ENCODE results near the gene EMX1. TPM values are rescaled to one million over a fixed set of nuclear protein-coding genes. Genes with fewer than 3 reads are reported as not detected.

The EMX1 gene
- total RNA-seq, 1 donor from 2014 or later, result 0.43 TPM

- Histone ChIP-seq H4K20me1 (ENCODE audit: low read depth) (peaks cover 44% of the 10 kb centered on the region), H3K27ac (no peak overlapping the region), H3K27me3 (peaks cover 100% of the 10 kb centered on the region), H3K4me2 (peak overlapping the region; percentile 91), H3K9me3 (ENCODE audit: low read depth) (no peaks in the 10 kb centered on the region), H3F3A (ENCODE audit: low read depth) (peaks cover 43% of the 10 kb centered on the region), H3K79me2 (ENCODE audit: low read depth) (no peaks in the 10 kb centered on the region), H3K4me3 (peak overlapping the region; percentile 44), H3K9ac (no peak overlapping the region), H3K36me3 (no peaks in the 10 kb centered on the region), H2AFZ (replicated peaks) (no peak overlapping the region), H3K4me1 (peaks cover 46% of the 10 kb centered on the region)
- Mint-ChIP-seq H3K36me3 (no peaks in the 10 kb centered on the region), H3K27me3 (ENCODE audit: insufficient read depth, low read depth) (peaks cover 67% of the 10 kb centered on the region), H3K27ac (no peak overlapping the region), H3K4me3 (peak overlapping the region; percentile 75), H3K4me1 (peaks cover 21% of the 10 kb centered on the region), H3K9me3 (no peaks in the 10 kb centered on the region)
- TF ChIP-seq EZH2 (IDR thresholded peaks at IDR 0.05), result no peak
- TF ChIP-seq, protein P1, sequence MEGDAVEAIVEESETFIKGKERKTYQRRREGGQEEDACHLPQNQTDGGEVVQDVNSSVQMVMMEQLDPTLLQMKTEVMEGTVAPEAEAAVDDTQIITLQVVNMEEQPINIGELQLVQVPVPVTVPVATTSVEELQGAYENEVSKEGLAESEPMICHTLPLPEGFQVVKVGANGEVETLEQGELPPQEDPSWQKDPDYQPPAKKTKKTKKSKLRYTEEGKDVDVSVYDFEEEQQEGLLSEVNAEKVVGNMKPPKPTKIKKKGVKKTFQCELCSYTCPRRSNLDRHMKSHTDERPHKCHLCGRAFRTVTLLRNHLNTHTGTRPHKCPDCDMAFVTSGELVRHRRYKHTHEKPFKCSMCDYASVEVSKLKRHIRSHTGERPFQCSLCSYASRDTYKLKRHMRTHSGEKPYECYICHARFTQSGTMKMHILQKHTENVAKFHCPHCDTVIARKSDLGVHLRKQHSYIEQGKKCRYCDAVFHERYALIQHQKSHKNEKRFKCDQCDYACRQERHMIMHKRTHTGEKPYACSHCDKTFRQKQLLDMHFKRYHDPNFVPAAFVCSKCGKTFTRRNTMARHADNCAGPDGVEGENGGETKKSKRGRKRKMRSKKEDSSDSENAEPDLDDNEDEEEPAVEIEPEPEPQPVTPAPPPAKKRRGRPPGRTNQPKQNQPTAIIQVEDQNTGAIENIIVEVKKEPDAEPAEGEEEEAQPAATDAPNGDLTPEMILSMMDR (IDR thresholded peaks at IDR 0.05), result no peak
- DNase-seq (ENCODE audit: low spot score), result peak; percentile 61
These were observed 2.6 kb upstream of the EMX1 start for GRCh38 chr2:72914589-72915319.

DNA sequence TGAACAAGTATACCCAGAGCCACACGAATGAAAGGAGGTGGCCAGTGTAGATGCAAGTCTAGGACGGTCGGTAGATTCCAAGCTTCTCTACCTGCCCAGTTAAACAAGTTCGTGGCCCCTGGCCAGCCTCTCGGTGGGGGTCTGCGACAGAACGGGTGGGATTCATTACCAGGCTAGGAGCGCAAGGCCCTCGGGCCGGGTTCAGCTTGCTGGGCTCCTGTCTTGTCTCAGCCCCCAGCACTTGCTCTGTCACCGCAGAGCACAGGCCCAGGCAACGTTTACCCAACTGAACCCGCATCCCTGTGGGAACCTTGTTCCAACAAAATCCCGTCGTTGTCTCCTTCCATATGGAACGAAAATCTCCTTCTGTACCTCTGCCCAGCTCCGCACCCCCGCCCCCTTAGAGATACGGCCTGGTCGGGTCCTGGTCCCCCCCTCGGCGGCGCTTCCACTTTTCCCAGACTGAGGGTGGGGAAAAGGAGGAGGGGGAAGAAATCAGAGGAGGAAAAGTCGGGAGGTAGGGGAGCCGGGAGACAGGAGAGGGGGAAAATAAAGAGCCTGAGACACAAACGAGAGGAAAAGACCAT is 1.9 kb upstream of the EMX1 start:
- H3K27me3 ChIP-seq, result peaks cover 100% of the 10 kb centered on the region
- peak overlapping the region; percentile 75 for H3K4me3 Mint-ChIP-seq
- no peaks in the 10 kb centered on the region for H3K36me3 Mint-ChIP-seq
- H3K9ac ChIP-seq, result no peak overlapping the region
- no peaks in the 10 kb centered on the region for H3K9me3 ChIP-seq (ENCODE audit: low read depth)
- H3K27ac ChIP-seq, result no peak overlapping the region
- H3K27ac Mint-ChIP-seq, result no peak overlapping the region
- no peaks in the 10 kb centered on the region for H3K9me3 Mint-ChIP-seq
- peak overlapping the region; percentile 44 for H3K4me3 ChIP-seq
- no peak overlapping the region for H2AFZ ChIP-seq (replicated peaks)
- H3K27me3 Mint-ChIP-seq (ENCODE audit: insufficient read depth, low read depth), result peaks cover 67% of the 10 kb centered on the region
- peak; percentile 45 for DNase-seq (ENCODE audit: low spot score)
- TF ChIP-seq, protein P1 (IDR thresholded peaks at IDR 0.05), result no peak
- TF ChIP-seq EZH2phosphoT487 (IDR thresholded peaks at IDR 0.05) (peak; percentile 58), EZH2 (IDR thresholded peaks at IDR 0.05) (peak; percentile 67)
- H3K4me2 ChIP-seq, result peak overlapping the region; percentile 91
- H3F3A ChIP-seq (ENCODE audit: low read depth), result peaks cover 50% of the 10 kb centered on the region
- no peaks in the 10 kb centered on the region for H3K36me3 ChIP-seq
- H3K4me1 ChIP-seq, result peaks cover 51% of the 10 kb centered on the region
- no peaks in the 10 kb centered on the region for H3K79me2 ChIP-seq (ENCODE audit: low read depth)
- peaks cover 50% of the 10 kb centered on the region for H4K20me1 ChIP-seq (ENCODE audit: low read depth)
- H3K4me1 Mint-ChIP-seq, result peaks cover 21% of the 10 kb centered on the region

DNA sequence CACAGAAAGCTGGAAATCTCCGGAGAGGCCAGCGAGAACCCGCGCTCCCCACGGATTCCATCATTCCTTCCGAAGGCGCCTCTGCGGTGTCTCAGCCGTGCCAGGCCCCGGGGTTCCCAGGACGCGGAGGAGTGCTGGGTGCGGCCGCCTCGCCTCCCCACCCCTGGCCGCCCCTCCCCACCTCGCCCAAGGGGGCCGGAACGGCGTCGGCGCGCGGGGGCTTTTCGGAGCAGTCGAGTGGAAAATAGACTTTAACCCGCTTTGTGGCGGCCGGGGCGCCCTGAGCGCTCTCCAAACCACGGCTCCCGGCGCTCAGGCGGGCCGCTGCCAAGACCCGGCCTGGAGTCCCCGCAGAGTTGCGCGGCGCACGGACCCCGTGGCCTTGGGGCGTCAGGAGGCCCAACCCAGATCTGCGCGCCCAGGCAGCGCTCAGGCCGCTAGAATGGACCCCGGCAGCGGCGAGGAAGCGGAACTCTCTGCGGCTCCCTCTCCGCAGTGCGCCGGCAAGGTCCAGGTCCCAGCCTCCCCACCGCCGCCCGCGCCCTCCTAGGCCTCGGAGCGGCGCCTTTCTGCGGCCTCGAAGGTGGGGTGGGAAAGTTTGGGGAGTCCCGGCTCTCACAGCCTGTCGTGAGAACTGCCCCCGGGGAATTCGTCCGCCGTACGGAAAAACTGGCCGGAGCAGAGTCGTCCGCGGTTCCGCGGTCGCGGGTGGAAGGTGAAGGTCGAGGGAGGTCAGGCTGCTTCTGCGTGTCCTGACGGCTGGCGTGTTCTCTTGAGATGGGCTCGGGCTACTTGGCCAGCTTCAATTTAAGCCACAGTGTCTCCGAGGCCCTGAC is 1.2 kb upstream of the EMX1 start:
- peak overlapping the region; percentile 44 for H3K4me3 ChIP-seq
- H3K27me3 ChIP-seq, result peaks cover 100% of the 10 kb centered on the region
- H3K4me1 ChIP-seq, result peaks cover 51% of the 10 kb centered on the region
- no peaks in the 10 kb centered on the region for H3K36me3 Mint-ChIP-seq
- peak; percentile 94 for DNase-seq (ENCODE audit: low spot score)
- H3K4me2 ChIP-seq, result peak overlapping the region; percentile 91
- no peaks in the 10 kb centered on the region for H3K9me3 Mint-ChIP-seq
- no peaks in the 10 kb centered on the region for H3K79me2 ChIP-seq (ENCODE audit: low read depth)
- H3K27ac ChIP-seq, result no peak overlapping the region
- H3K27me3 Mint-ChIP-seq (ENCODE audit: insufficient read depth, low read depth), result peaks cover 74% of the 10 kb centered on the region
- peak overlapping the region; percentile 80 for H3K4me3 Mint-ChIP-seq
- no peaks in the 10 kb centered on the region for H3K9me3 ChIP-seq (ENCODE audit: low read depth)
- H2AFZ ChIP-seq (replicated peaks), result peak overlapping the region; percentile 92
- H3K9ac ChIP-seq, result no peak overlapping the region
- H3K27ac Mint-ChIP-seq, result no peak overlapping the region
- peaks cover 58% of the 10 kb centered on the region for H4K20me1 ChIP-seq (ENCODE audit: low read depth)
- H3K4me1 Mint-ChIP-seq, result peaks cover 21% of the 10 kb centered on the region
- TF ChIP-seq EZH2 (IDR thresholded peaks at IDR 0.05), result peak; percentile 52
- TF ChIP-seq, protein P1 (IDR thresholded peaks at IDR 0.05), result no peak
- no peak for TF ChIP-seq EZH2phosphoT487 (IDR thresholded peaks at IDR 0.05)
- no peaks in the 10 kb centered on the region for H3K36me3 ChIP-seq
- H3F3A ChIP-seq (ENCODE audit: low read depth), result peaks cover 57% of the 10 kb centered on the region
